SU-DHL-6 (cell line): ENCODE results near the gene SLC39A3.

ENCODE experiments used
- H2AFZ ChIP-seq: fragments of 200-600 bp; sonication (generic); 2 replicates; pipeline ENCODE4 v1.6.1; 2014; ENCODE audit warnings: low read depth, mild to moderate bottlenecking, moderate library complexity, mixed read lengths, antibody characterized with exemption, low read length; ENCODE audit not compliant: severe bottlenecking
- H3F3A ChIP-seq: fragments of 200-600 bp; shearing (Covaris generic); 2 replicates; pipeline ENCODE4 v1.6.0; 2016; ENCODE audit warnings: antibody characterized with exemption, mild to moderate bottlenecking; ENCODE audit not compliant: insufficient read depth
- H3K27ac ChIP-seq: fragments of 200-600 bp; sonication (generic); 2 replicates; pipeline ENCODE4 v1.5.1; 2016; ENCODE audit warnings: low read depth, mild to moderate bottlenecking, low read length, moderate library complexity, mixed read lengths
- H3K27me3 ChIP-seq: fragments of 200-600 bp; sonication (generic), shearing (Covaris generic); 2 replicates; pipeline ENCODE4 v1.6.0; 2014; ENCODE audit warnings: mild to moderate bottlenecking, low read length
- H3K36me3 ChIP-seq: fragments of 200-600 bp; sonication (generic); 2 replicates; pipeline ENCODE4 v1.6.1; 2014; ENCODE audit warnings: mild to moderate bottlenecking, low read length, mixed read lengths
- H3K4me2 ChIP-seq: fragments of 300-600, 200-600 bp; shearing (Covaris generic), sonication (generic); 2 replicates; pipeline ENCODE4 v1.6.0; 2014; ENCODE audit warnings: low read length, low read depth, mild to moderate bottlenecking; ENCODE audit not compliant: poor library complexity, severe bottlenecking
- H3K4me3 ChIP-seq: fragments of 200-600 bp; sonication (generic); 2 replicates; pipeline ENCODE4 v1.5.1; 2014; ENCODE audit warnings: antibody characterized with exemption, low read length, mild to moderate bottlenecking, mixed read lengths; ENCODE audit not compliant: insufficient read depth, poor library complexity, severe bottlenecking
- H3K79me2 ChIP-seq: fragments of 200-600 bp; sonication (generic); 2 replicates; pipeline ENCODE4 v1.6.1; 2014; ENCODE audit warnings: mild to moderate bottlenecking, low read length, moderate library complexity; ENCODE audit not compliant: insufficient read depth
- H3K9ac ChIP-seq: fragments of 200-600 bp; sonication (generic); 2 replicates; pipeline ENCODE4 v1.7.0; 2014; ENCODE audit warnings: mild to moderate bottlenecking, low read length
- H3K9me2 ChIP-seq: fragments of 200-600 bp; sonication (generic); replicated peaks from 2 replicates; pipeline ENCODE4 v1.6.1; 2014; ENCODE audit warnings: low read length; ENCODE audit not compliant: insufficient read depth
- H3K9me3 ChIP-seq: fragments of 200-600 bp; sonication (generic); 2 replicates; pipeline ENCODE4 v1.6.1; 2014; ENCODE audit warnings: low read length, mixed read lengths; ENCODE audit not compliant: insufficient read depth
- H4K20me1 ChIP-seq: fragments of 200-600 bp; sonication (generic); 2 replicates; pipeline ENCODE4 v1.6.1; 2014; ENCODE audit warnings: low read depth, mild to moderate bottlenecking, antibody characterized with exemption, low read length, moderate library complexity, mixed read lengths
- CTCF ChIP-seq: fragments of 200-600 bp; sonication (generic); IDR thresholded peaks from one replicate; pipeline ENCODE4 v1.5.1; 2017; ENCODE audit warnings: antibody characterized with exemption, mild to moderate bottlenecking, low read length, moderate library complexity; ENCODE audit not compliant: insufficient read depth, poor library complexity, severe bottlenecking
- EZH2phosphoT487 ChIP-seq: fragments of 200-600 bp; sonication (generic), shearing (Covaris generic); conservative IDR thresholded peaks from 2 replicates; pipeline ENCODE4 v1.6.1; 2018; ENCODE audit warnings: mild to moderate bottlenecking, antibody characterized with exemption, low read length, moderate library complexity, mixed read lengths

SLC39A3 gene

GRCh38 chr19:2756921-2757881, 17.4 kb upstream of the SLC39A3 start:
- TF ChIP-seq CTCF (no peak), EZH2phosphoT487 (no peak)
- Histone ChIP-seq H3K9me3 (no peaks in the 10 kb centered on the region), H3K36me3 (no peaks in the 10 kb centered on the region), H3K4me2 (no peak overlapping the region), H3F3A (no peaks in the 10 kb centered on the region), H3K9ac (no peak overlapping the region), H3K4me3 (no peak overlapping the region), H3K9me2 (no peaks in the 10 kb centered on the region), H4K20me1 (no peaks in the 10 kb centered on the region), H3K27ac (no peak overlapping the region), H3K79me2 (no peaks in the 10 kb centered on the region), H3K27me3 (no peaks in the 10 kb centered on the region), H2AFZ (no peak overlapping the region)

GRCh38 chr19:2756477-2756876, 16.7 kb upstream of the SLC39A3 start:
- Histone ChIP-seq H3K9me3 (no peaks in the 10 kb centered on the region), H3K4me2 (no peak overlapping the region), H3K4me3 (no peak overlapping the region), H3K79me2 (no peaks in the 10 kb centered on the region), H3K9ac (no peak overlapping the region), H3K9me2 (no peaks in the 10 kb centered on the region), H3K36me3 (no peaks in the 10 kb centered on the region), H4K20me1 (no peaks in the 10 kb centered on the region), H3K27me3 (no peaks in the 10 kb centered on the region), H3F3A (no peaks in the 10 kb centered on the region), H3K27ac (no peak overlapping the region), H2AFZ (no peak overlapping the region)
- no peak for TF ChIP-seq EZH2phosphoT487
- no peak for TF ChIP-seq CTCF

GRCh38 chr19:2755811-2756210, 16.0 kb upstream of the SLC39A3 start:
- Histone ChIP-seq H3K27me3 (no peaks in the 10 kb centered on the region), H3K9me2 (no peaks in the 10 kb centered on the region), H4K20me1 (no peaks in the 10 kb centered on the region), H3K9ac (no peak overlapping the region), H3F3A (no peaks in the 10 kb centered on the region), H3K79me2 (no peaks in the 10 kb centered on the region), H3K9me3 (no peaks in the 10 kb centered on the region), H3K4me3 (no peak overlapping the region), H3K36me3 (no peaks in the 10 kb centered on the region), H3K4me2 (no peak overlapping the region), H3K27ac (no peak overlapping the region), H2AFZ (no peak overlapping the region)
- TF ChIP-seq CTCF: no peak
- no peak for TF ChIP-seq EZH2phosphoT487
